Right lung (tissue), 5 donors: Measurements from ENCODE around the gene REV3L. TPM values are rescaled to one million over a fixed set of nuclear protein-coding genes. Genes with fewer than 3 reads are reported as not detected.

ENCODE experiments used
- DNase-seq, 2 donors: peaks; one replicate each; pipeline ENCODE4 v3.0.0-alpha.2; 2013
- polyA plus RNA-seq, 5 donors: library from polyadenylated mRNA; unstranded; fragments of 120-200 nt; gene quantifications; one replicate each; pipeline versions ENCODE4 v1.2.1 to v1.2.3, GENCODE V29; 2013; ENCODE audit warnings: inconsistent platforms in 1 of 5, low replicate concordance in 1 of 5; ENCODE audit not compliant: insufficient read length in 5 of 5, insufficient read depth in 1 of 5

Gene REV3L
- polyA plus RNA-seq, 5 donors, result 45.5 to 67.0 (median 63.9) TPM

- no peak for DNase-seq
Measured at GRCh38 chr6:111471958-111472357, 11.1 kb downstream of the REV3L start.

- DNase-seq, result no peak
Measured at GRCh38 chr6:111471533-111471932, 11.5 kb downstream of the REV3L start.

- no peak for DNase-seq
Measured at GRCh38 chr6:111470991-111471390, 12.0 kb downstream of the REV3L start.

- no peak for DNase-seq
Measured at GRCh38 chr6:111469543-111469942, 13.5 kb downstream of the REV3L start.

GRCh38 chr6:111468329-111469012 is 14.5 kb downstream of the REV3L start:
- peak in 1 of 2 donors; percentile 9 for DNase-seq

- DNase-seq, result no peak
Measured at GRCh38 chr6:111464184-111464583, 18.8 kb downstream of the REV3L start.

- DNase-seq, result no peak
Measured at GRCh38 chr6:111462770-111463391, 20.1 kb downstream of the REV3L start.

GRCh38 chr6:111461860-111462259 is 21.2 kb downstream of the REV3L start:
- DNase-seq, result no peak

- no peak for DNase-seq
Measured at GRCh38 chr6:111458670-111459232, 24.3 kb downstream of the REV3L start.

GRCh38 chr6:111456208-111456607 is 26.8 kb downstream of the REV3L start:
- peak; percentile 54 to 55 for DNase-seq

GRCh38 chr6:111450636-111451035 is 32.4 kb downstream of the REV3L start:
- DNase-seq, result no peak

GRCh38 chr6:111450087-111450486 is 32.9 kb downstream of the REV3L start:
- no peak for DNase-seq

- DNase-seq, result no peak
Measured at GRCh38 chr6:111449129-111449528, 33.9 kb downstream of the REV3L start.

GRCh38 chr6:111447051-111447450 is 36.0 kb downstream of the REV3L start:
- no peak for DNase-seq

GRCh38 chr6:111445861-111446267 is 37.2 kb downstream of the REV3L start:
- DNase-seq, result no peak

- no peak for DNase-seq
Measured at GRCh38 chr6:111444794-111445193, 38.2 kb downstream of the REV3L start.

GRCh38 chr6:111441678-111442243 is 41.3 kb downstream of the REV3L start:
- no peak for DNase-seq

- peak in 1 of 2 donors; percentile 34 for DNase-seq
Measured at GRCh38 chr6:111439171-111439570, 43.8 kb downstream of the REV3L start.

- no peak for DNase-seq
Measured at GRCh38 chr6:111437573-111437972, 45.4 kb downstream of the REV3L start.

GRCh38 chr6:111432511-111432910 is 50.5 kb downstream of the REV3L start:
- peak in 1 of 2 donors; percentile 10 for DNase-seq

- no peak for DNase-seq
Measured at GRCh38 chr6:111430605-111431376, 52.2 kb downstream of the REV3L start.

- no peak for DNase-seq
Measured at GRCh38 chr6:111429571-111429970, 53.4 kb downstream of the REV3L start.
